Subcutaneous adipose tissue (tissue), 4 donors: ENCODE measurements around the gene R3HDM1. TPM values are rescaled to one million over a fixed set of nuclear protein-coding genes. Genes with fewer than 3 reads are reported as not detected.

Experiments used
- CTCF ChIP-seq: fragments of 450-650 bp; IDR thresholded peaks from one replicate; pipeline ENCODE4 v1.5.1; 2016; ENCODE audit warnings: low read depth, mild to moderate bottlenecking, control low read depth, antibody characterized with exemption, moderate library complexity
- total RNA-seq, 4 donors: library from RNA; depleted of rRNA; stranded (reverse); fragments of >200 nt; gene quantifications; one replicate each; pipeline ENCODE4 v1.1.0, GENCODE V29; 2016

Gene R3HDM1
- total RNA-seq, 4 donors from 2014 or later: 12.3 to 23.0 (median 18.1) TPM

- TF ChIP-seq CTCF: no peak
These were observed 69.6 kb downstream of the R3HDM1 start for GRCh38 chr2:135600915-135601314.

GRCh38 chr2:135603543-135603942 is 72.3 kb downstream of the R3HDM1 start:
- TF ChIP-seq CTCF: no peak

- no peak for TF ChIP-seq CTCF
These were observed 76.3 kb downstream of the R3HDM1 start for GRCh38 chr2:135607561-135607960.

- no peak for TF ChIP-seq CTCF
These were observed 81.0 kb downstream of the R3HDM1 start for GRCh38 chr2:135612319-135612718.

- no peak for TF ChIP-seq CTCF
These were observed 84.1 kb downstream of the R3HDM1 start for GRCh38 chr2:135615404-135615803.

GRCh38 chr2:135617501-135618015 is 86.3 kb downstream of the R3HDM1 start:
- no peak for TF ChIP-seq CTCF

- TF ChIP-seq CTCF: no peak
These were observed 88.9 kb downstream of the R3HDM1 start for GRCh38 chr2:135620198-135620597.

- TF ChIP-seq CTCF: no peak
These were observed 98.2 kb downstream of the R3HDM1 start for GRCh38 chr2:135629520-135629919.
